HG03175 (cell line): ENCODE data around the gene PRICKLE1.

Experiments
- ATAC-seq: cut with Tn5 transposase; IDR thresholded peaks from one replicate; pipeline ENCODE4 v1.9.1; 2021; ENCODE audit warnings: mild to moderate bottlenecking, moderate library complexity; ENCODE audit not compliant: unreplicated experiment

PRICKLE1 gene

DNA sequence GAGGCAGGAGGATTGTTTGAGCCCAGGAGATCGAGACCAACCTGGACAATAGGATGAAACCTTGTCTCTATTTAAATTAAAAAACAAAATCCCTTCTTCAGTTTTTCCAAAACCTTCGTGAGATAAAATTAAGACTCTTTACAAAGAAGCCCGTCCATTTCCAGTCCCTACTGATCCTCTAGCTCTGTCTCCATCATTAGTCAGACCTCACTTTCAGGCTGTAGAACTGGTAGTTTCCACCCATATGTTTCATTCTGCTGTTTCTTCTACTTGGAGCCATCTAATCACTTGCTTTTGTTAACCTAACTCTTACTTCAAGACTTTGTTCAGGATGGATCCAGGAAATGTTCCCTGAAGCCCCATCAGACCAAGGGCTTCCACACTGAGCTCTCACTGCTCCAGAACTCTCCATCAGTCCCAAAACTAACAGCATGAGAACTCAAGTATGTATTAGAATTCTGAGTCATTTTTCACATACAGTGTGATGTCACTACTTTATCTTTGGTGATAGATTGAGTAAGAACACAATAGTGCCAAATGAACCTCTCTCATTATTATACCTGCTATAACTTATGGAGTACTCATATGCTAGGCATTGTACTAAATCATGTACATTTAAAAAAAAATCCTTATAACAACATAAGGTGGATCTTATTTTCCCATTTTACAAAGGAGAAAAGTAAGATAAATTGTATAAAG, 90.8 kb downstream of the PRICKLE1 start:
- no peak for ATAC-seq

- no peak for ATAC-seq
Observed at GRCh38 chr12:42496886-42497285, 92.7 kb downstream of the PRICKLE1 start.

DNA sequence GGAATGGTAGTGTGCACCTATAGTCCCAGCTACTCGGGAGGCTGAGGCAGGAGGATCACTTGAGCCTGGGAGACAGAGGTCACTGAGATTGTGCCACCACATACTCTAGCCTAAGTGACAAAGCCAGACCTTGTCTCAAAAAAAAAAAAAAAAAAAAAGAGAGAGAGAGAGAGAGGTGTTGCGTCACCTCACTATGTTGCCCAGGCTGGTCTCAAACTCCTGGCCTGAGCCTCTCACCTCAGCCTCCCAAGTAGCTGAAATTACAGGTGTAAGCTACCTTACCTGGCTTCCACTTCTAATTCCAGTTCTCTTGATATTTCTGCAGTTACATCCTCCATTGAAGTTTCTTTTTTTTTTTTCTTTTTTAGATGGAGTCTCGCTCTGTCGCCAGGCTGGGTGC, 94.3 kb downstream of the PRICKLE1 start:
- no peak for ATAC-seq

DNA sequence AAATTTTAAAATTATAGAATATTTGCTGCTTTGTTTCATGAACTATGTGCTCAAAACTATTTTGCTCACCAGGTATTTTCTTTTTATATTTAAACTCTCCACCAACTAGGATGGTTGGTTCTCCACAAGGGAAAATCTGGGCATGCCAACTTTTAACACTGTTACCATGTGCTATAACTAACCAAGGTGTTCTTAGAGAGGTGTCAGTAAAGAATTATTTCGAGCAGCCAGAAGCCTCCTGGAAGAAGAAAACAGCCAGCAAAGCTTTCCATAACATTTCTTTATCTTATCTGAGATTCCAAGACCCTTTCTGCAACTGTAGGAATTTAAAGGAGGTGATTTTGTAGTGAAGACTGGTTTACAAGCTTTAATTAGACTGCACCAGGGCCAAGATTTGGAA, 97.3 kb downstream of the PRICKLE1 start:
- ATAC-seq: no peak

GRCh38 chr12:42490261-42490842, 99.2 kb downstream of the PRICKLE1 start:
- no peak for ATAC-seq

- ATAC-seq: no peak
Observed at GRCh38 chr12:42486407-42486806, 103.1 kb downstream of the PRICKLE1 start.

- ATAC-seq: no peak
Observed at GRCh38 chr12:42485823-42486222, 103.7 kb downstream of the PRICKLE1 start.

DNA sequence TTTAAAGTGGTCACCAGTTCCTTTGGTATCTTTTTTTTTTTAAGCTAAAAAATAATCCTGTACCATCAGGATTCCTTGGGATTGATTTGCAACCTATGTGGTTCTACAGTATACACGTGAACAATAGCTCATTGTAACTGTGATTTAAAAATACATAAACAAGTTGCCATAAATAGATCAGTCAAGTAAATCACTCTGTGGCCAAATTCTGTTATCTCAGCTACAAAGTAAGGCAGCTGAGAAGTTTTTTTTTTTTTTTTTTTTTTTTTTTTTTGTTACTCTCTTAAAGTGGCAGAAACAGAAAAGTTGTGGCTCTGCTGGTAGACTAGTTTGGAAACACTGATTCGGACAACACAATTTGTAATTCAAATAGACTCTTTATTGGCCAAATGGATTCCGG, 104.5 kb downstream of the PRICKLE1 start:
- ATAC-seq: no peak

DNA sequence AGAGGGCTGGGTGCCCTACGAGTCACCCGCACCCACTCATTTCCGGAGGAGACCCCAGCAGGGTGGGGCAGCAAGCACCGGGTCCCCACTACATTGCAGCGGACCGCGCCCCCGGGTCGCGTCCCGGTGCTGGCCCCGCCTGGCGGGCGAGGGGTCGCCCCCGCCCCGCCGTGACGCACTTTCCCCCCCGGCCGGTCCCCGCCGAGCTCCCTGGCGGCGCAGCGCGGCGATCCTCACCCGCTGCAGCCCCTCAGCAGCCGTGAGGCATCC, 106.1 kb downstream of the PRICKLE1 start:
- ATAC-seq: peak; percentile 39

- ATAC-seq: peak; percentile 78
Observed at GRCh38 chr12:42482748-42483520, 106.6 kb downstream of the PRICKLE1 start.

- no peak for ATAC-seq
Observed at GRCh38 chr12:42482041-42482747, 107.4 kb downstream of the PRICKLE1 start.

- no peak for ATAC-seq
Observed at GRCh38 chr12:42481368-42481767, 108.2 kb downstream of the PRICKLE1 start.

- ATAC-seq: no peak
Observed at GRCh38 chr12:42477941-42478340, 111.6 kb downstream of the PRICKLE1 start.

DNA sequence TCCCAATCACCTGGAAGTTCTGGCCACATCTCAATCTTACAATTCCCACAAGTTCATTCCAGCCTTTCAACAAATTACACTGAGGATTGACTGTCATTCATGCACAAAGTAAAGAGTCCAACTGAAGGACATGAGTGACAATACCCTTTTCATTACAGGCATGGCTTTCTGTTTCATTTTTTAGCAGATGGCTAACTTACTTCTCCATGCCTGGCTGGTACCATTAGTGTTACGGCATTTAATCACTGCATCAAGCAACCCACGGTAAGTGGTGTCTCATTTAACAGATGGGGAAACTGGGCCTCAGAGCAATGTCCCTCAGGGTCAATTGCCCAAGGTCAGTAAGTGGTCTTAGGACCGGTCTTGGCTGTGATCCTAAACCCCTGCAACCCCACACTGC, 114.4 kb downstream of the PRICKLE1 start:
- peak; percentile 64 for ATAC-seq

DNA sequence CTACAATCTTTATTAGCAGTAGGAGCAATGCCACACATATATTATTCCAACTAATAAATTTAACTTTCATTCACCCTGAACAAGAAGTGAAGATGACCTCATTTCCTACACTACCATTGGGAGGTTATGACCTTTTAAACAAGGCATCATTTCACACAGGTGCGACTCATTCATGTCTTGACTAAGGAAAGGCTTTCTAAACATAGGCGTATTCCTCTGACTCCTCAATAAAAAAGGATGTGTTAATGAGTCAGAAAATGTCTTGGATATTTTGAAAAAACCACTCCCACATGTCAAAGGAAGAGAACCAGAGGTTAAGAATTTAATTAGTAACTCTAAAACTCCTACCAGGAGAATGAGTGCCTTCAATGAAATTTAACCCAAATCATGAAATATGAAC, 115.2 kb downstream of the PRICKLE1 start:
- ATAC-seq: no peak

DNA sequence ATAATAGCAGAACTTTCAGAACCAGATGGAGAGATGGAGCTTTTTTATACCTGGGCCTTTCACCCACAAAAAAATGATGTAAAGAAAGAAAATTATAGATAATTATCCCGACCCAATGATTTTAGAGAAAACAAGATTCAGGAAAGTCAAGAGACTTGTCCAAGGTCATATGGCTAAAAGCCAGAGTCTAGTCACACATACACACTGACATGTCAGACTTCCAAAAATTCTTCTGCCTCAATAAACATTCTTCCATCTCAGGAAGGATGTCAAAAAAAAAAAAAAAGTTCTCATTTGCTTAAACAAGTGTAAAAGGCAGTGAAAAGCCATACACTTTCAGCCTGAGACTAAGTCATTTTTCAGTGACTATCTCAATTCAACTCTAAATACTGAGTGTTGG, 116.0 kb downstream of the PRICKLE1 start:
- ATAC-seq: no peak

DNA sequence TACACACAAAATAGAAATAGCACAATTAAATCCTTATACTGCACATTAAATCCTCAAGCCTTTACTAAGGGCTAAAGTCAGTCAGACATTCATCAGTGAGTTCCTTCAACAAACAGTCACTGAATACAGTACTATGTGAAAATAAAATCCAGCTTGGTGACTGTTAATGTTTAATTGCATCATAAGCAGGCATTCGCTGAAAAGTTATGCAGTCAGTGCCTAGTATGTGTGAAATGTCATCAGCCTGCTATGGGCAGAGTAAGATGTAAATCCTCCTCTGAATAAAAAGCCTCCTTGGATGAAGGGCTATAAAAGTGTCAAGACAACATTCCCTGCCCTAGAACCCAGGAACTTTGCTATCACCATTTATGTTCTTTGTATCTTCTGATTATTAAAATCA, 116.4 kb downstream of the PRICKLE1 start:
- ATAC-seq: no peak

GRCh38 chr12:42472376-42472775, 117.2 kb downstream of the PRICKLE1 start:
- no peak for ATAC-seq

DNA sequence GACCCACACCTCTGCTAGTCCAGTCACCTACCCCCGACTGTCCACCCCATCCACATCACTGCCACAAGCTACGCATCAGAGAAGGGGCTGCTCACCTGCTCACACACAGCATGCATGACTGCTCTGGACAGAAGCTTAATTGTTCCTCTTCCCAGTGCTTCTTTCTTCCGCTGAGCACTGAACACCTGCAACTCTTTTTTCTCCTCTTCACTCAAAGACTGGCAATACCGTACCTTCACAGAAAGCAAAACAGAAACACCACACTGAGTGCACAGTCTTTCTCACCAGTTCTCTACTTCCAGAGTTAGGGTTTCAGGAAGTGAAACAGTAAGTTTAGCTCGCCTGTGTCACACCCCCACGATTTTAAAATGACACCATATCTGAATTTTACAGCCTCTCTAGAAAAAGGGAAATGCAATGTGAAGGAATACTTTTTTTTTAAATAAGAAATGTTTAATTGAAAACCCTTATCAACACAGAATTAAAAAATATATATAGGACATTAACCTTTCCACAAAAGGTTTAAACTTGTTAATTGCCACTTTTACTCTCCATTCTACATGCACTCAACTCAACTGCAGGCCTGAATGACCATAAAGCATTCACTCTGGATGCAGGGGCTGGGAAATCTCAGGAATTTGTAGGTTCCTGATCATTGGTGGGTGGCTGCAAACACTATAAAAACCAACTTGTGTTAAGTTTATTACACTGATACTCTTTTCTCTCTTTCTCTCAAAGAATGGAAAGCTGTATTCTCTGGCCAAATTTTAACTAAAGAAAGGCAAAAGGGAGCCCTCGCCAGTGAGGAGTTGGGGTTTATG, 120.0 kb downstream of the PRICKLE1 start:
- ATAC-seq: peak; percentile 98

DNA sequence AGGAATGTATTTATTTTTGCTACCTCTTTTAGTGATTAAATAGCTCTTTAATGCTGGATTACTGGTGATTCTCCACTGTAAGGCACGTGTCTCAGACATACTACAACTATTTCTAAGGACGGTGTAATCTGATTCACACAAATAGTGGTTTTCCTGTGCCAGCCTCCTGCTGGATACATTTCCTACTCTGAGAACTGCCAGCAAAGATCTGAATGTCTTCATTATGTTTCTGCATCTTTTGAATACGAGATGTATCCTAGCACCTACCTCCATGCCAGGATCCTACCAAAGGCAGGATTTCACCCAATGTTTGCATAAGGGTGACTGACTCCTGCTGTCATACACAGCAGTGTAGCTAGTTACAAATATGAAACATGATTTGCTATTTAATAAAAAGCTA, 120.6 kb downstream of the PRICKLE1 start:
- ATAC-seq: no peak

DNA sequence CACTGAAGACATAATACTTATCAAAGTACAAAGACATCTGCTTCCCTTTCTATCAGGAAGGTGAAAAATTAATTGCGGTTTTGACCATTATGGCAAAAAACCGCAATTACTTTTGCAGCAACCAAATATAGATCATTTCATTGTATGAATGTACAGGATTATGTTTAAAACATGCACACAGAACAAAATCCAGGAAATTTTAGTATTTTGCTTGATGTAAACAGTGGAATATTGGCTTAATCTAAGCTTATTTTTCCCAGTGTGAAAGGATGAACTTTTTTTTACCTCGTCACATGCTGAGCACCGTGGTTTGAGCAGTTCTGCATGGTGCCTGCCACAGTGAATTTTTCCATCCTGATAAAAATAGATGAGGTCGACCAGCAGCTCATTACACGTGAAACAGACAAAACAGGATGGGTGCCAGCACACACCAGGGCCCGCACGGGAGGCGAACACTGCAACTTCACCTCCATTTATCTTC, 121.2 kb downstream of the PRICKLE1 start:
- ATAC-seq: no peak
